ENCODE data around the gene GOLGA5. TPM values are rescaled to one million over a fixed set of nuclear protein-coding genes. Genes with fewer than 3 reads are reported as not detected.

GOLGA5 gene
- total and polyA plus RNA-seq, 2 of the 8 experiments (the other 6 are each of a cell fraction or from before 2014, with no cell fraction given): 13.0 to 25.4 TPM

DNA sequence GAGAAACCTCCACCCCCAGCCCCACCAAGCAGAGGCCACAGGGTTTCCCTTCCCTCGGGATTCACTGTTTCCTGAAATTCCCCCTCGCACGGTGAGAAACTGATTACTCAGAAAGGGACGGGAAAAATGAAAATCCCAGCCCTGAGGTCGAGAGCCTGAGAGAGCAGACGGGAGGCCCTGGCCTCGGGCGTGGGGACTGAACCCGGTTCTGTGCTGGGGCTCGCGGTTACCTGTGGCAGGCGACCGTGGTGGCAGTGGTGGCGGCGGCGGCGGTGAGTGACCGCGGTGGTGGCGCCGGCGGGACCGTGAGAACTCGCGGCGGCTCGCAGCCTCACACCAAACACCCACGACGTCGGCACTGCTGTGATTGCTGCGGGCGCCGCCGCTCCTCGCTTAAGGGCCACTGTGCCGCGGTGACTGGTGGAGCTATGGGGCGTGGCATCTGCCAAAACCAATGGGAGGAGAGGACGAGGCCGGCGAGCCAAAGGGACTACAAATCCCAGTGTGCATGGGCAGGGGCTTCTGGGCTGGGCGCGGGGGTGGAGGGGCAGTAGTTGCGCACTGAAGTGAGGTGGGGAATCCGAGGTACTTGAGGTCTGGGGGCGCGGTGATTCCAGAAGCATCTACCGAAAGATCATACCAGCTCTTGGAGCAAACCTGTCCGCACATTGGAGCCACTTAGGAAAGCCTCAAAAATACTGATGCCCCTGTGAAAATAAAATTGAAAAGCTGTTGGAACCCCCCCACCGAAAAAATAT is 45.7 kb upstream of the GOLGA5 start, which contains the start of gene LGMN (continued):
- TF ChIP-seq RNF2 (IDR thresholded peaks at IDR 0.05; ENCODE audit: borderline replicate concordance, low read depth, low read length, missing control alignments, poor library complexity, severe bottlenecking) (no peak), FOSL1 (IDR thresholded peaks at IDR 0.05; ENCODE audit: insufficient read depth, low read depth, low read length) (no peak), EZH2 (IDR thresholded peaks at IDR 0.05; ENCODE audit: low read depth, low read length, severe bottlenecking) (no peak), PHF8 (conservative IDR thresholded peaks at IDR 0.05; ENCODE audit: low read depth, low read length) (peak; percentile 82), BRCA1 (IDR thresholded peaks at IDR 0.05; ENCODE audit: low read depth, low read length) (no peak), NANOG (IDR thresholded peaks at IDR 0.05; ENCODE audit: insufficient read depth, low read depth, low read length, poor library complexity, severe bottlenecking) (peak; percentile 1), CTBP2 (IDR thresholded peaks at IDR 0.05; ENCODE audit: borderline replicate concordance, insufficient read depth, insufficient read length, low read length) (no peak), ZNF274 (IDR thresholded peaks at IDR 0.05; ENCODE audit: borderline replicate concordance, extremely low read depth, low read length) (no peak), SIN3A (conservative IDR thresholded peaks at IDR 0.05 in 1 of 2, IDR thresholded peaks at IDR 0.05 in 1 of 2; ENCODE audit: low read depth in 1 of 2, low read length in 2 of 2) (no peak), TEAD4 (IDR thresholded peaks at IDR 0.05; ENCODE audit: low read depth, low read length) (no peak), TAF7 (optimal IDR thresholded peaks at IDR 0.05; ENCODE audit: borderline replicate concordance, low read depth, low read length) (peak; percentile 66), SP4 (IDR thresholded peaks at IDR 0.05; ENCODE audit: low read length) (no peak), GTF2F1 (IDR thresholded peaks at IDR 0.05; ENCODE audit: borderline replicate concordance, low read depth, low read length) (no peak), GABPA (IDR thresholded peaks at IDR 0.05; ENCODE audit: borderline replicate concordance, insufficient read depth, low read length) (no peak), SIRT6 (IDR thresholded peaks at IDR 0.05; ENCODE audit: low read length) (no peak), CHD2 (IDR thresholded peaks at IDR 0.05; ENCODE audit: low read length) (0 out of 2 replicates have a peak, but pooled peaks have one; percentile 42), CBX5 (IDR thresholded peaks at IDR 0.05; ENCODE audit: low read depth, low read length) (no peak), BCL11A (IDR thresholded peaks at IDR 0.05; ENCODE audit: low read depth in 2 of 2, low read length in 2 of 2) (no peak), EGR1 (IDR thresholded peaks at IDR 0.05; ENCODE audit: borderline replicate concordance, low read depth, low read length) (peak; percentile 86; the same call in 1 of the 2 replicates), RAD21 (IDR thresholded peaks at IDR 0.05 in 1 of 2, conservative IDR thresholded peaks at IDR 0.05 in 1 of 2; ENCODE audit: low read depth in 2 of 2, low read length in 2 of 2) (no peak), SIX5 (IDR thresholded peaks at IDR 0.05; ENCODE audit: low read depth, low read length) (peak; percentile 69)
- TF ChIP-seq, protein P1, sequence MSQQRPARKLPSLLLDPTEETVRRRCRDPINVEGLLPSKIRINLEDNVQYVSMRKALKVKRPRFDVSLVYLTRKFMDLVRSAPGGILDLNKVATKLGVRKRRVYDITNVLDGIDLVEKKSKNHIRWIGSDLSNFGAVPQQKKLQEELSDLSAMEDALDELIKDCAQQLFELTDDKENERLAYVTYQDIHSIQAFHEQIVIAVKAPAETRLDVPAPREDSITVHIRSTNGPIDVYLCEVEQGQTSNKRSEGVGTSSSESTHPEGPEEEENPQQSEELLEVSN (IDR thresholded peaks at IDR 0.05): peak; percentile 44; the same call in 1 of the 2 replicates
